GM12875 (cell line): Measurements from ENCODE around the gene DLG1.
"Not testable (repeated sequence)": the region's sequence is repeated elsewhere in the genome, so short reads cannot be mapped to it uniquely, and the experiment has no call there.

Experiments used
- H3K4me3 ChIP-seq: one replicate; pipeline ENCODE4 v1.5.1; 2011; ENCODE audit warnings: low read depth, low read length, control low read depth
- TF ChIP-seq, protein P1 (sequence below): IDR thresholded peaks from 2 replicates; pipeline ENCODE4 v1.5.1; 2011; ENCODE audit warnings: low read depth, mild to moderate bottlenecking, control low read depth, inconsistent platforms, low read length, moderate library complexity, borderline replicate concordance; ENCODE audit not compliant: insufficient read depth

The DLG1 gene

DNA sequence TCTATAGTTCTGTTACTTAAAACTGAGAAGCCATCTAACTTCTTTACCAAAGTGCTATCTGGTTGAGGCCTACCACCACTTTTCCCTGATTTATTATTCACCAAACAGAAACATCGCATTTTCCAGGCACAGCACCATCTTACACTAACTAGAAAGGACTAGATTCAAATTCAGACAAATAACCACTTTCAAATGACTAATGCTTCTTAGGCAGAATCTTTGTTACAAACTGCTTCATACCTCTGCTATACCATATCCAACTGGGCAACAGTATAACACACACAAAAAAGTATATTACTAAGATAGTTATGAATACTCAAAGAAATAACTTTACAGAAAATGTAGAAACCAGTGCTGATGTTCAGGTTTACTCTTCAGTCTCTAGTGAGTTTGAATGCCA is 16.6 kb downstream of the DLG1 start:
- no peak overlapping the region for H3K4me3 ChIP-seq
- TF ChIP-seq, protein P1, sequence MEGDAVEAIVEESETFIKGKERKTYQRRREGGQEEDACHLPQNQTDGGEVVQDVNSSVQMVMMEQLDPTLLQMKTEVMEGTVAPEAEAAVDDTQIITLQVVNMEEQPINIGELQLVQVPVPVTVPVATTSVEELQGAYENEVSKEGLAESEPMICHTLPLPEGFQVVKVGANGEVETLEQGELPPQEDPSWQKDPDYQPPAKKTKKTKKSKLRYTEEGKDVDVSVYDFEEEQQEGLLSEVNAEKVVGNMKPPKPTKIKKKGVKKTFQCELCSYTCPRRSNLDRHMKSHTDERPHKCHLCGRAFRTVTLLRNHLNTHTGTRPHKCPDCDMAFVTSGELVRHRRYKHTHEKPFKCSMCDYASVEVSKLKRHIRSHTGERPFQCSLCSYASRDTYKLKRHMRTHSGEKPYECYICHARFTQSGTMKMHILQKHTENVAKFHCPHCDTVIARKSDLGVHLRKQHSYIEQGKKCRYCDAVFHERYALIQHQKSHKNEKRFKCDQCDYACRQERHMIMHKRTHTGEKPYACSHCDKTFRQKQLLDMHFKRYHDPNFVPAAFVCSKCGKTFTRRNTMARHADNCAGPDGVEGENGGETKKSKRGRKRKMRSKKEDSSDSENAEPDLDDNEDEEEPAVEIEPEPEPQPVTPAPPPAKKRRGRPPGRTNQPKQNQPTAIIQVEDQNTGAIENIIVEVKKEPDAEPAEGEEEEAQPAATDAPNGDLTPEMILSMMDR, result no peak

DNA sequence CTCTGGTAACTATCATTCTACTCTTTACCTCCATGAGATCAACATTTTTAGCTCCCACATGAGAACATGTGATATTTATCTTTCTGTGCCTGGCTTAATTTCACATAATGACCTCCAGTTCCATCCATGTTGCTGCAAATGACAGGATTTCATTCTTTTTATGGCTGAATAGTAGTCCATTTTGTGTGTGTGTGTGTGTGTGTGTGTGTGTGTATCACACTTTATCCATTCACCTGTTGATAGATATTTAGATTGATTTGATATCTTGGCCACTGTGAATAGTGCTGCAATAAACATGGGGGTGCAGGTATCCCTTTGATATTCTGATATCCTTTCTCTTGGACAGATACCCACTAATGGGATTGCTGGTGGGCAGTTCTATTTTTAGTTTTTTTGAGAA is 18.3 kb downstream of the DLG1 start:
- H3K4me3 ChIP-seq, result no peak overlapping the region
- TF ChIP-seq, protein P1, result no peak

DNA sequence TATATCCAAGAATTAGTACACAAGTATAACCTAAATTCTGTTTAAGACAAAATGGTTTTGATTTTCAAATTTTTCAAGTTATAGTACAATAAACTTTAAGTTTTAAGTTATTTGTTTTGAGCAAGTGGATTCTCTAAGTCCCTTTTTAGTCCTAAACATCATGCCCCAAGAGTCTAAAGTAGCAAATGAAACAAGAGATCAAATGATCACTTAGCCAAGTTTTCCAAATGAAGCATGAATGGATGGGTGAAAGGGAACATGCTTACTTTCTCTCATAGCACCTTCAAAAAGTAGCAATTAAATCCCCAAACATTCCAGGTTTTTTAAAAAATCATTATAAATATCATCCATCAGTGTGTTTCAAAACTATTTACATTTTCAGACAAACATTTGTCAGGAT is 19.5 kb downstream of the DLG1 start:
- TF ChIP-seq, protein P1, result no peak
- no peak overlapping the region for H3K4me3 ChIP-seq

DNA sequence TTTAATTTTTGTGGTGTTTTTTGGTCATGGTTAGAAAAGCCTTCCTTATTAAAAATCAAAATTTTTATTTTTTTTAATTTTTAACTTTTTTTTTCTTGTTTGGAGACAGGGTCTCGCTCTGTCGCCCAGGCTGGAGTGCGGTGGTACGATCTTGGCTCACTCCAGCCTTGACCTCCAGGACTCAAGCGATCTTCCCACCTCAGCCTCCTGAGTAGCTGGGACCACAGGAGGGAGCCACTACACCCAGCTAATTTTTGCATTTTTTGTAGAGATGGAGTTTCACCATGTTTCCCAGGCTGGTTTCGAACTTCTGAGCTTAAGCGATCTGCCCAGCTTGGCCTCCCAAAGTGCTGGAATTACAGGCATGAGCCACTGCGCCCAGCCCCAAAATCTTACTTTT is 21.6 kb downstream of the DLG1 start:
- not testable (repeated sequence) for H3K4me3 ChIP-seq

DNA sequence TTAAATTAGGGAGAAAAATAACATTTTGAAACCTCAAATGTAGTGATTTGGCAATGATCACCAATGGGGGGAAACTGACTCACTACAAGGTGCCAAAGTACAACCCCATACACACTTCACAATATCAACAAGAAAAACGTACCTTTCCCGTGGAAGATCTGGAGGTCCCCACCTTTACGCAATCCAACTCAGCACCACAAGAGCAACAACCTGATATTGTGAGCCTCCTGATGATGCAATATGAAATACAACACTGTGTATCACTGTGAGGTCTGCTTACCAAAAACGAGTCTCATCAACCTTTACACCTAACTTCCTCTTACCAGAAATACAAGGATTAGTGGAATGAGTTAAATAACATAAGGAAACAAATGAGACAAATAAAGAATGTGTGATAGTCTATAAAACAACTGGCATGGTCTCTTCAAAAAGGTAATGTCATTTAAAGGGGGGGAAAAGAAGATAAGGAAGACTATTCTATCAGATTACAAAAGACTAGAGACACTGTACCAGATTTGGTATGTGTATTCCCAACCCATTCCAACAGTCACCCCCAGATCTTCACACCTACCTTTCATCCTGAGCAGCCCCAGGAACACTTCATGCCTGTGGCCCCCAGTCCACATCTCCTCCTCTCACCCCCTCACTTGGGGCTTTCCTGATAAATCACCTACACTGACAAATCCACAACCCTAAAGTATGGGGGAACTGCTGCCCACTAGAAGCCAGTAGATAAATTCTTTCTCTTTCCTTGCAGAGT is 27.7 kb downstream of the DLG1 start:
- TF ChIP-seq, protein P1, result no peak
- H3K4me3 ChIP-seq, result no peak overlapping the region

DNA sequence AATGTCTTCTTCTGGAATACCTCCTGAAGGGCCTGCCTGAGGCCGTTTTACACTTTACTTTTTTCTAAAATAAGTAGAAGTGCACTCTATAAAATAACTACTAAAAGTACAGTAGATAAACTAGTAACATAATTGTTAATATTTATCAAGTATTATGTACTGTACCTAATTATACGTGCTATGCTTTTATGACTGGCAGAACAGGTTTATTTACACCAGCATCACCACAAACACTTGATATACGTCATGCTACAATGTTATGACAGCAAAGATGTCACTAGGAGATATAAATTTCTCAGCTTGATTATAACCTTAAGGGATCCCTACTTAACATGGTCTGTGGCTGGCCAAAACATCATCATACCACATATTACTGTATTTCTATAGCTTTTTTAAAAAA is 29.4 kb downstream of the DLG1 start:
- TF ChIP-seq, protein P1, result no peak
- no peak overlapping the region for H3K4me3 ChIP-seq

DNA sequence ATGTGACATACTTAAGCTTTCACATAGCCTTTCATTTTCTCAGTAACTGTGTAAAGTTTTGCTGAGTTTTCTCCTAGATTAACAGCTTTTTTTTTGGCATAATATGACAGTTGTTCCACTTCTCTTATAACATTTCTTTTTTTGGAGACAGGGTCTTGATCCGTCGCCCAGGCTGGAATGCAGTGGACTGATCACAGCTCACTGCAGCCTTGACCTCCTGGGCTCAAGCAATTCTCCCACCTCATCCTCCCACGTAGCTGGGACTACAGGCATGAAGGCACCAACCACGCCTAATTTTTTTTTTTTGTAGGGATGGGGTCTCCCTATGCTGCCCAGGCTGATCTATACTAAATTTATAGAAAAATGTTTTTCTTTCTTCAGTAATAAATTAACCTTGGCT is 30.1 kb downstream of the DLG1 start:
- TF ChIP-seq, protein P1, result no peak
- no peak overlapping the region for H3K4me3 ChIP-seq

DNA sequence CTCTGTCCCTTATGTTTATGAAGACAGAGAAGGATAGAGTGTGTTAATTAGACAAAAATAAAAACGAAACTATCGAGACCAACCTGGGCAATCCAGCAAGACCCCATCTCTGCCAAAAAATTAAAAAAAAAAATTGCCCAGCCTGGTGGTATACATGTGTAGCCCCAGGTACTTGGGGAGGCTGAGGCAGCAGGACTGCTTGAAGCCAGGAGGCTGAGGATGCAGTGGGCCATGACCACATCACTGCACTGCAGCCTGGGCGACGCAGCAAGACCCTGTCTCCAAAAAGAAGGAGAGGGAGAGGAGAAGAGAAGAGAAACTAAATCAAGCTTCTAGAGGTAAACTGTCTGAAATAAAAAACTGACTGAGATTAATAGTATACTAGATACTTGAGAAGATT is 32.1 kb downstream of the DLG1 start:
- TF ChIP-seq, protein P1, result no peak

More for the DNA sequence above, 32.1 kb downstream of the DLG1 start:
- no peak overlapping the region for H3K4me3 ChIP-seq
